Measurements from ENCODE around the gene MRM1. TPM values are rescaled to one million over a fixed set of nuclear protein-coding genes. Genes with fewer than 3 reads are reported as not detected.

MRM1 gene
- total and polyA plus RNA-seq, 7 donors = 2.8 to 15.0 (median 5.3) TPM

DNA sequence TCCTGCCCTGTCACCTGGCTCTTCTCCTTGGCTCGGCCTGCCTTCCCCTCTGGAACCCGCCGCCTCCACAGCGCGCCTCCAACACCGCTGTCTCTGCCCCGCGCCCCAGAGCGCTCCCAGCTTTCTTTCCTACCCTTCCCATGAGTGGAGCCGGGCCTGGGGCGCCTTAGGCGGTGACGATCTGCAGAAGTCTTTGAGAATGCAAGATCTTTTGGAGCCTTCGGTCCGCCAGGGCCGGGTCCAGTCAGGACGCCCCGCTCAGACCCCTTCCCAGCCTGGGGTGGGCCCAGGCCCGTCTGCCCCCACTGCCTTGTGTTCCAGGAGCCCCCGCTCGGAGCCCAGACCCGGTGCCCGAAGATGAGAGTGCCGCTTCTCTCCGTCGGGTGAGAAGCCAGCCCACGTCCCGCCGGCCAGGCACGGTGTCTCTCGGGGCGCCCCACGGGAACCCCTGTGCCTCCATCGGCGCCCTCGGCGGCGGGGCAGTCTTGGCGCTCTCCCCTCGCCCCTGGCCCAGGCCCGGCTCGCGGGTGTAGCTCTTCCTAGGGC lies 40.0 kb downstream of the MRM1 start:
- Histone ChIP-seq H3K4me3 (peak overlapping the region in 3 of 4 donors; percentile 4 to 42 (median 42)), H3K9me3 (no peaks in the 10 kb centered on the region), H3K27me3 (peaks cover 29 to 96% (median 55%) of the 10 kb centered on the region in 3 donors), H3K27ac (no peak overlapping the region), H3K4me1 (peaks cover 0 to 16% (median 15%) of the 10 kb centered on the region in 4 donors), H3K36me3 (no peaks in the 10 kb centered on the region)
- DNase-seq = no peak
- WGBS, 2 donors = 7 to 30% methylated on average over 43 of the region's 43 CpGs
- TF ChIP-seq CTCF (IDR thresholded peaks at IDR 0.05) (no peak), EP300 (IDR thresholded peaks at IDR 0.05) (no peak), POLR2A (IDR thresholded peaks at IDR 0.05) (no peak), POLR2AphosphoS5 (IDR thresholded peaks at IDR 0.05) (no peak)
- intact Hi-C loops (cut with DNase I) = no loop called here

GRCh38 chr17:36641877-36642845 lies 40.8 kb downstream of the MRM1 start:
- no peak for DNase-seq
- TF ChIP-seq POLR2A (IDR thresholded peaks at IDR 0.05) (no peak), POLR2AphosphoS5 (IDR thresholded peaks at IDR 0.05) (no peak), CTCF (IDR thresholded peaks at IDR 0.05) (no peak), EP300 (IDR thresholded peaks at IDR 0.05) (no peak)
- no peaks in the 10 kb centered on the region for H3K36me3 ChIP-seq
- H3K4me1 ChIP-seq = peaks cover 0 to 16% (median 15%) of the 10 kb centered on the region in 4 donors
- H3K9me3 ChIP-seq = no peaks in the 10 kb centered on the region
- 2 to 5% methylated on average over 64 of the region's 64 CpGs for WGBS, 2 donors
- peak overlapping the region in 3 of 4 donors; percentile 4 to 42 (median 42) for H3K4me3 ChIP-seq
- peaks cover 29 to 97% (median 62%) of the 10 kb centered on the region in 3 donors for H3K27me3 ChIP-seq
- intact Hi-C loops (cut with DNase I) = no loop called here
- no peak overlapping the region for H3K27ac ChIP-seq

DNA sequence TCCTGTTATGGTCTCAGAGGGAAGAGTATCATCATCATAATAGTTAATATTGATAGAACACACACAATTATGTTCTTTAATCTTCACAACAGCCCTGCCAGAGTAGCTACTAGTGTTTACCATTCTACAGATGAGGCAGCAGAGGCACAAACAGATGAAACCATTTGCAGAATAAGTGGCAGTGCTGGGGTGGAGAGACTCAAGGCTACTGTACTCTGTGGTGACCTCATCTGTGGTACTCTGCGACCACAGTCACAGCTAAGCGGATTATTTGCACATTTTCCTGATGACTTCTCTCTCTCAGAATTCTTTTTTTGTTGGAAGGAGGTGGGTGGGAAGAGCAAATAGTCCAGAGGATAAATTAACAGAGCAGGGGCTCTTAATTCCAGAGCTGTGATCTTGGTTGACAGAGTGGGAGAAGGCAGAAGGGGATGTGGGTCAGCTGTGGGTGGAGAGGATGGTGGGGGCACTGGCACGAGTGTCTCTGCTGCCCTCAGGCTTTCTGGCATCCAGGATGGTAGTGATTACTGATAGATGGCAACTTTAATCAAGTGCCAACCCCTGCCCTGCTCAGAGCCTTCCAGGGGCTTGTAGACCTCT lies 41.8 kb downstream of the MRM1 start:
- TF ChIP-seq POLR2A (IDR thresholded peaks at IDR 0.05) (no peak), EP300 (IDR thresholded peaks at IDR 0.05) (no peak), POLR2AphosphoS5 (IDR thresholded peaks at IDR 0.05) (no peak), CTCF (IDR thresholded peaks at IDR 0.05) (no peak)
- H3K27me3 ChIP-seq = peaks cover 29 to 94% (median 64%) of the 10 kb centered on the region in 3 donors
- no peaks in the 10 kb centered on the region for H3K9me3 ChIP-seq
- H3K27ac ChIP-seq = no peak overlapping the region
- H3K36me3 ChIP-seq = no peaks in the 10 kb centered on the region
- DNase-seq = no peak
- intact Hi-C loops (cut with DNase I) = no loop called here
- WGBS, 2 donors = 30 to 65% methylated on average over 3 of the region's 3 CpGs
- H3K4me1 ChIP-seq = peaks cover 0 to 16% (median 15%) of the 10 kb centered on the region in 4 donors
- H3K4me3 ChIP-seq = no peak overlapping the region

GRCh38 chr17:36645422-36645821 lies 44.0 kb downstream of the MRM1 start:
- intact Hi-C loops (cut with DNase I) = no loop called here
- peaks cover 25 to 83% (median 57%) of the 10 kb centered on the region in 3 donors for H3K27me3 ChIP-seq

More at GRCh38 chr17:36645422-36645821, 44.0 kb downstream of the MRM1 start:
- Histone ChIP-seq H3K4me3 (no peak overlapping the region), H3K4me1 (peaks cover 0 to 16% (median 15%) of the 10 kb centered on the region in 4 donors), H3K36me3 (no peaks in the 10 kb centered on the region), H3K27ac (no peak overlapping the region), H3K9me3 (no peaks in the 10 kb centered on the region)
- 44 to 59% methylated on average over 3 of the region's 3 CpGs for WGBS, 2 donors
- DNase-seq = no peak
- no peak for TF ChIP-seq POLR2A (IDR thresholded peaks at IDR 0.05)
- TF ChIP-seq POLR2AphosphoS5 (IDR thresholded peaks at IDR 0.05) = no peak
- TF ChIP-seq EP300 (IDR thresholded peaks at IDR 0.05) = no peak
- TF ChIP-seq CTCF (IDR thresholded peaks at IDR 0.05) = no peak
